Endothelial cell of umbilical vein (primary cell): ENCODE data around the gene C1orf115. TPM values are rescaled to one million over a fixed set of nuclear protein-coding genes. Genes with fewer than 3 reads are reported as not detected.

Source experiments
- BruUV-seq: library from RNA; stranded (reverse); fragments of 400-500 nt; replicated peaks from 2 replicates; lab custom pipeline; 2021; lab: Mats Ljungman, UMichigan
- CTCF ChIA-PET: fragments of 300-600, 350-600 bp; sonication (Branson Sonifier 250); formaldehyde crosslinking; loops from one replicate; lab custom pipeline; 2021; ENCODE audit warnings: antibody characterized with exemption, inconsistent platforms; lab: Charles Lee
- POLR2A ChIA-PET: fragments of 300-600, 350-600 bp; sonication (Branson Sonifier 250); formaldehyde crosslinking; loops from one replicate; lab custom pipeline; 2021; ENCODE audit warnings: antibody characterized with exemption, inconsistent platforms; lab: Charles Lee
- DNase-seq: peaks from one replicate; pipeline ENCODE4 v3.0.0-alpha.2; 2011; ENCODE audit warnings: low read depth, low spot score
- FAIRE-seq: peaks from 2 replicates; lab custom pipeline; 2011; peaks lifted over from hg19 to GRCh38; lab: Jason Lieb, UNC
- H2AFZ ChIP-seq: 2 replicates; pipeline ENCODE4 v1.6.0; 2012; ENCODE audit warnings: low read depth, low read length, control low read depth, inconsistent platforms
- H3K27ac ChIP-seq: 2 replicates; pipeline ENCODE4 v1.5.1; 2011; ENCODE audit warnings: low read depth, mild to moderate bottlenecking, control low read depth, low read length, moderate library complexity; ENCODE audit not compliant: insufficient read depth
- H3K27me3 ChIP-seq, 2 experiments: 2 replicates each; pipeline versions ENCODE4 v1.6.0 to v1.6.1; 2011; ENCODE audit warnings: low read length in 2 of 2, mixed read lengths in 1 of 2; ENCODE audit not compliant: control insufficient read depth in 2 of 2, insufficient read depth in 2 of 2
- H3K36me3 ChIP-seq, 2 experiments: 2 replicates in 1 of 2; 3 replicates in 1 of 2; pipeline ENCODE4 v1.5.1; 2011; ENCODE audit warnings: low read length in 2 of 2, mild to moderate bottlenecking in 1 of 2, moderate library complexity in 1 of 2; ENCODE audit not compliant: control insufficient read depth in 2 of 2, insufficient read depth in 2 of 2; ENCODE audit errors: extremely low read depth in 1 of 2
- H3K4me1 ChIP-seq: 3 replicates; pipeline ENCODE4 v1.5.1; 2011; ENCODE audit warnings: mild to moderate bottlenecking, low read length; ENCODE audit not compliant: control insufficient read depth, insufficient read depth; ENCODE audit errors: extremely low read depth
- H3K4me2 ChIP-seq: 2 replicates; pipeline ENCODE4 v1.6.1; 2011; ENCODE audit warnings: low read length, control low read depth, mixed read lengths; ENCODE audit not compliant: insufficient read depth
- H3K4me3 ChIP-seq, 3 experiments: fragments of 200-600 bp in 1 of 3; sonication (generic), shearing (Covaris generic) in 1 of 3; replicated peaks in 1 of 3; 2 replicates each; pipeline ENCODE4 v1.5.1; 2011 to 2016; ENCODE audit warnings: control low read depth in 3 of 3, low read length in 3 of 3, mild to moderate bottlenecking in 2 of 3, inconsistent platforms in 1 of 3, low read depth in 1 of 3, moderate library complexity in 1 of 3; ENCODE audit not compliant: insufficient read depth in 1 of 3
- H3K79me2 ChIP-seq: 2 replicates; pipeline ENCODE4 v1.6.0; 2012; ENCODE audit warnings: low read length, inconsistent platforms; ENCODE audit not compliant: control insufficient read depth, insufficient read depth
- H3K9ac ChIP-seq: replicated peaks from 2 replicates; pipeline ENCODE3; 2011; ENCODE audit warnings: low read length, control low read depth; ENCODE audit not compliant: insufficient read depth; ENCODE audit errors: extremely low read depth
- H3K9me1 ChIP-seq: replicated peaks from 3 replicates; pipeline ENCODE4 v1.6.0; 2011; ENCODE audit warnings: mild to moderate bottlenecking, low read length; ENCODE audit not compliant: control insufficient read depth, insufficient read depth; ENCODE audit errors: extremely low read depth
- H3K9me3 ChIP-seq: replicated peaks from 2 replicates; pipeline ENCODE4 v1.5.1; 2012; ENCODE audit warnings: low read length, inconsistent platforms; ENCODE audit not compliant: control insufficient read depth, insufficient read depth
- H4K20me1 ChIP-seq: replicated peaks from 2 replicates; pipeline ENCODE3; 2011; ENCODE audit warnings: mild to moderate bottlenecking, low read length; ENCODE audit not compliant: control insufficient read depth, insufficient read depth; ENCODE audit errors: extremely low read depth
- CTCF ChIP-seq, 2 donors: IDR thresholded peaks; 1 replicate in 1 of 2; 2 replicates in 1 of 2; pipeline ENCODE4 v1.5.1; 2011; ENCODE audit warnings: low read length in 2 of 2, mild to moderate bottlenecking in 2 of 2, moderate library complexity in 2 of 2, control low read depth in 1 of 2, inconsistent platforms in 1 of 2, low read depth in 1 of 2; ENCODE audit not compliant: insufficient read depth in 1 of 2; ENCODE audit errors: extremely low read depth in 1 of 2
- EZH2 ChIP-seq: IDR thresholded peaks from 2 replicates; pipeline ENCODE4 v1.6.1; 2012; ENCODE audit warnings: borderline replicate concordance, low read depth, mild to moderate bottlenecking, moderate library complexity, low read length, inconsistent platforms; ENCODE audit not compliant: severe bottlenecking
- FOS ChIP-seq: IDR thresholded peaks from 2 replicates; pipeline ENCODE4 v1.6.1; 2011; ENCODE audit warnings: mild to moderate bottlenecking, low read length, moderate library complexity, borderline replicate concordance; ENCODE audit not compliant: insufficient read depth
- GATA2 ChIP-seq: IDR thresholded peaks from 2 replicates; pipeline ENCODE4 v1.7.0; 2011; ENCODE audit warnings: low read depth, mild to moderate bottlenecking, moderate library complexity, mixed read lengths, low read length; ENCODE audit not compliant: insufficient read length, insufficient read depth
- JUN ChIP-seq: IDR thresholded peaks from 2 replicates; pipeline ENCODE4 v1.6.1; 2011; ENCODE audit warnings: borderline replicate concordance, low read depth; ENCODE audit not compliant: insufficient read length, insufficient read depth
- MAX ChIP-seq: IDR thresholded peaks from 2 replicates; pipeline ENCODE4 v1.6.1; 2011; ENCODE audit not compliant: insufficient read depth, insufficient read length
- MYC ChIP-seq: IDR thresholded peaks from one replicate; pipeline ENCODE4 v1.6.1; 2011; ENCODE audit warnings: mild to moderate bottlenecking, low read depth, low read length
- POLR2A ChIP-seq: IDR thresholded peaks from 2 replicates; pipeline ENCODE4 v1.6.1; 2012; ENCODE audit warnings: low read depth, mild to moderate bottlenecking, control low read depth, low read length
- POLR2AphosphoS5 ChIP-seq: IDR thresholded peaks from 2 replicates; pipeline ENCODE4 v1.6.1; 2012; ENCODE audit warnings: low read depth, mild to moderate bottlenecking, control low read depth, low read length, moderate library complexity; ENCODE audit not compliant: insufficient read depth
- dilution Hi-C: fragments of 300-500 bp; cut with MboI; formaldehyde crosslinking; loops from one replicate; pipeline ENCODE4 v1.15.0; 2019; ENCODE audit warnings: low sequenced_read_pairs; ENCODE audit not compliant: extremely low pct_ligation_motif_present
- intact Hi-C: fragments of 100-400 bp; cut with micrococcal nuclease; formaldehyde crosslinking; loops from one replicate; pipeline ENCODE4 v1.10.0; 2022
- polyA plus RNA-seq, 4 experiments: library from polyadenylated mRNA; depleted of rRNA in 3 of 4; stranded (reverse) in 3 of 4; unstranded in 1 of 4; fragments of >200 nt; gene quantifications; 2 replicates each; pipeline versions ENCODE4 v1.2.1 to v1.2.3, GENCODE V29; 2011 to 2012; ENCODE audit warnings: missing spikeins in 1 of 4
- total RNA-seq: library from RNA; stranded (reverse); gene quantifications from 2 replicates; pipeline ENCODE4 v1.2.3, GENCODE V29; 2021

Gene C1orf115
- total and polyA plus RNA-seq, 2 donors (not counting 3 experiments of a cell fraction or from before 2014, with no cell fraction given), result 11.1 to 16.4 TPM

- no peaks in the 10 kb centered on the region for H4K20me1 ChIP-seq
- no peaks in the 10 kb centered on the region for H3K4me1 ChIP-seq
- no peaks in the 10 kb centered on the region for H3K9me1 ChIP-seq
- no peak overlapping the region for H3K27ac ChIP-seq
- H3K27me3 ChIP-seq, result no peaks in the 10 kb centered on the region
- H3K9me3 ChIP-seq, result no peaks in the 10 kb centered on the region
- dilution Hi-C loops (no loop called here), intact Hi-C loops (no loop called here)
- TF ChIP-seq POLR2AphosphoS5, result no peak
- TF ChIP-seq EZH2, result no peak
- TF ChIP-seq CTCF (IDR thresholded peaks at IDR 0.05; ENCODE audit: extremely low read depth in 1 of 2, insufficient read depth in 1 of 2, low read depth in 1 of 2, low read length in 2 of 2), result no peak
- TF ChIP-seq MYC, result no peak
- TF ChIP-seq JUN, result no peak
- no peak for TF ChIP-seq GATA2
- no peak for TF ChIP-seq MAX
- TF ChIP-seq FOS, result no peak
- no peak for TF ChIP-seq POLR2A
- POLR2A ChIA-PET, result no interaction called here
- H3K79me2 ChIP-seq, result no peaks in the 10 kb centered on the region
- DNase-seq (no peak), FAIRE-seq (no peak)
- H3K4me3 ChIP-seq, result no peak overlapping the region
- no TSS peak for BruUV-seq
- no peak overlapping the region for H2AFZ ChIP-seq
- CTCF ChIA-PET, result interaction anchor here (1.0 to 2.2 kb wide), 6 partner anchors 12 to 407 kb away, joined by 3 to 19 read pairs (median 4); no protein-coding TSS in a partner anchor
- H3K9ac ChIP-seq, result no peak overlapping the region
- no peaks in the 10 kb centered on the region for H3K36me3 ChIP-seq
- H3K4me2 ChIP-seq, result no peak overlapping the region
Measured at GRCh38 chr1:220703305-220703704, 13.1 kb downstream of the C1orf115 start.
